Calu3 (cell line): Measurements from ENCODE around the gene DRC7. TPM values are rescaled to one million over a fixed set of nuclear protein-coding genes. Genes with fewer than 3 reads are reported as not detected.

Source experiments
- BruUV-seq: library from RNA; stranded (reverse); fragments of 400-500 nt; replicated peaks from 2 replicates; lab custom pipeline; 2021; lab: Mats Ljungman, UMichigan
- CTCF ChIA-PET: fragments of 300-600 bp; sonication (Branson Sonifier 250); formaldehyde crosslinking; loops from one replicate; lab custom pipeline; 2022; ENCODE audit warnings: antibody characterized with exemption; lab: Charles Lee
- DNase-seq: peaks from one replicate; pipeline ENCODE4 v3.0.0; 2022
- H3K27ac Mint-ChIP-seq: one replicate; pipeline ENCODE4 v1.8.0; 2022; ENCODE audit warnings: mixed read lengths; ENCODE audit not compliant: unreplicated experiment
- H3K27me3 Mint-ChIP-seq: one replicate; pipeline ENCODE4 v1.8.0; 2022; ENCODE audit warnings: mixed read lengths; ENCODE audit not compliant: unreplicated experiment
- H3K36me3 Mint-ChIP-seq: one replicate; pipeline ENCODE4 v1.8.0; 2022; ENCODE audit warnings: mild to moderate bottlenecking, moderate library complexity, mixed read lengths; ENCODE audit not compliant: insufficient read depth, unreplicated experiment
- H3K4me1 Mint-ChIP-seq: one replicate; pipeline ENCODE4 v1.8.0; 2022; ENCODE audit warnings: mild to moderate bottlenecking, low read depth, mixed read lengths; ENCODE audit not compliant: unreplicated experiment
- H3K4me3 Mint-ChIP-seq: one replicate; pipeline ENCODE4 v1.8.0; 2022; ENCODE audit warnings: mild to moderate bottlenecking, low read depth, moderate library complexity, mixed read lengths; ENCODE audit not compliant: unreplicated experiment
- H3K9me3 Mint-ChIP-seq: one replicate; pipeline ENCODE4 v1.8.0; 2022; ENCODE audit warnings: low read depth, mixed read lengths; ENCODE audit not compliant: unreplicated experiment
- CTCF ChIP-seq: fragments of 200-600 bp; IDR thresholded peaks from one replicate; pipeline ENCODE4 v1.8.0; 2022; ENCODE audit warnings: antibody characterized with exemption; ENCODE audit not compliant: unreplicated experiment
- intact Hi-C: fragments of 100-400 bp; cut with micrococcal nuclease; formaldehyde crosslinking; loops from one replicate; pipeline ENCODE4 v1.10.0; 2022; ENCODE audit not compliant: unreplicated experiment
- total RNA-seq: library from RNA; stranded (reverse); gene quantifications from 2 replicates; pipeline ENCODE4 v1.2.3, GENCODE V29; 2022

Gene DRC7
- total RNA-seq, 1 experiment from 2014 or later = not detected

GRCh38 chr16:57722210-57722499 is 27.5 kb downstream of the DRC7 start:
- no peak for DNase-seq
- no peak for TF ChIP-seq CTCF
- BruUV-seq = no TSS peak
- H3K27ac Mint-ChIP-seq = no peak overlapping the region
- CTCF ChIA-PET = no interaction called here
- H3K27me3 Mint-ChIP-seq = peaks cover 31% of the 10 kb centered on the region
- no peaks in the 10 kb centered on the region for H3K36me3 Mint-ChIP-seq
- H3K9me3 Mint-ChIP-seq = no peaks in the 10 kb centered on the region
- no peak overlapping the region for H3K4me3 Mint-ChIP-seq
- H3K4me1 Mint-ChIP-seq = no peaks in the 10 kb centered on the region
- intact Hi-C loops = loop anchor here (5.0 kb wide), 1 partner anchor 130 kb away; no protein-coding TSS in a partner anchor

GRCh38 chr16:57722651-57723050 is 28.0 kb downstream of the DRC7 start:
- Mint-ChIP-seq H3K27ac (no peak overlapping the region), H3K4me3 (no peak overlapping the region), H3K36me3 (no peaks in the 10 kb centered on the region), H3K4me1 (no peaks in the 10 kb centered on the region), H3K27me3 (peaks cover 27% of the 10 kb centered on the region), H3K9me3 (no peaks in the 10 kb centered on the region)
- CTCF ChIA-PET = interaction anchor here (0.5 to 1.3 kb wide), 4 partner anchors 13 to 222 kb away, joined by 3 to 7 read pairs (median 4); partner anchors contain the start of gene KATNB1
- BruUV-seq = no TSS peak
- no peak for TF ChIP-seq CTCF
- intact Hi-C loops = loop anchor here (5.0 kb wide), 1 partner anchor 130 kb away; no protein-coding TSS in a partner anchor
- no peak for DNase-seq

- H3K27ac Mint-ChIP-seq = no peak overlapping the region
- no peaks in the 10 kb centered on the region for H3K9me3 Mint-ChIP-seq
- peak; percentile 33 for TF ChIP-seq CTCF
- CTCF ChIA-PET = interaction anchor here (0.5 to 1.4 kb wide), 5 partner anchors 12 to 223 kb away, joined by 3 to 7 read pairs (median 4); partner anchors contain the start of gene KATNB1
- peaks cover 21% of the 10 kb centered on the region for H3K27me3 Mint-ChIP-seq
- H3K36me3 Mint-ChIP-seq = no peaks in the 10 kb centered on the region
- no peak overlapping the region for H3K4me3 Mint-ChIP-seq
- no TSS peak for BruUV-seq
- intact Hi-C loops = loop anchor here (5.0 kb wide), 1 partner anchor 131 kb away; no protein-coding TSS in a partner anchor
- H3K4me1 Mint-ChIP-seq = no peaks in the 10 kb centered on the region
- peak; percentile 42 for DNase-seq
Measured at GRCh38 chr16:57723170-57723569, 28.6 kb downstream of the DRC7 start.

- Mint-ChIP-seq H3K9me3 (no peaks in the 10 kb centered on the region), H3K27me3 (peaks cover 30% of the 10 kb centered on the region), H3K27ac (no peak overlapping the region), H3K4me1 (no peaks in the 10 kb centered on the region), H3K36me3 (no peaks in the 10 kb centered on the region), H3K4me3 (no peak overlapping the region)
- intact Hi-C loops = loop anchor here (5.0 kb wide), 1 partner anchor 132 kb away; no protein-coding TSS in a partner anchor
- no peak for DNase-seq
- CTCF ChIA-PET = interaction anchor here (0.7 to 1.5 kb wide), 4 partner anchors 11 to 134 kb away, joined by 3 to 4 read pairs (median 3); partner anchors contain the start of gene KATNB1
- BruUV-seq = no TSS peak
- no peak for TF ChIP-seq CTCF
Measured at GRCh38 chr16:57724531-57724930, 29.9 kb downstream of the DRC7 start.
